Measurements from ENCODE around the gene CDK3.

CDK3 gene

DNA sequence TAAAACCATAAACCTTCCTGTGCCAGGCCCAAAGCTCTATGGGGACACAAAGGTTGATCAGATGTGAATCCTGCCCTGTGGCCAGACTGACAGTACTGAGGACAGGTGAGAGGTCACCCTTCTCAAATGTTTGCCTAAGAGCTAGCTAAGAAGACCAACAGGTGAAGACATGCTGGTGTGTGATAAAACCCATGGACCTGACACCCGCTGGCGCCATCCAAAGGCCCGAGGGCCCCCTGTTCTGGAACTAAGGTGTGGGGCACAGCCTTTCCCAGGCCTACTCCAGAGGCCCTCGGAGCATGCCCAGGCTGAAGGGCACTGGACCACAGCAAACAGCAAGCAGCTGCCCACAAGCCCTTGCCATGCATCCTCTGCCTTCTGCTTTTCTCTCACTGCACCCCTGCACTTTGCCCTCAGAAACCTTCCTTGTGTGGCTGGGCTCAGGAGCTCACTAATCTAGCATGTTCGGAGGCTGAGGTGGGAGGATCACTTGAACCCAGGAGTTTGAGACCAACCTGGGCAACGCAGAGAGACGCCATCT is 5.2 kb upstream of the CDK3 start:
- H4K20me1 ChIP-seq (ENCODE audit: insufficient read depth, low read length) = no peaks in the 10 kb centered on the region
- H3K79me2 ChIP-seq (ENCODE audit: insufficient read depth, low read length) = no peaks in the 10 kb centered on the region
- H3K9ac ChIP-seq (ENCODE audit: low read length) = no peak overlapping the region
- TF ChIP-seq, protein P1, sequence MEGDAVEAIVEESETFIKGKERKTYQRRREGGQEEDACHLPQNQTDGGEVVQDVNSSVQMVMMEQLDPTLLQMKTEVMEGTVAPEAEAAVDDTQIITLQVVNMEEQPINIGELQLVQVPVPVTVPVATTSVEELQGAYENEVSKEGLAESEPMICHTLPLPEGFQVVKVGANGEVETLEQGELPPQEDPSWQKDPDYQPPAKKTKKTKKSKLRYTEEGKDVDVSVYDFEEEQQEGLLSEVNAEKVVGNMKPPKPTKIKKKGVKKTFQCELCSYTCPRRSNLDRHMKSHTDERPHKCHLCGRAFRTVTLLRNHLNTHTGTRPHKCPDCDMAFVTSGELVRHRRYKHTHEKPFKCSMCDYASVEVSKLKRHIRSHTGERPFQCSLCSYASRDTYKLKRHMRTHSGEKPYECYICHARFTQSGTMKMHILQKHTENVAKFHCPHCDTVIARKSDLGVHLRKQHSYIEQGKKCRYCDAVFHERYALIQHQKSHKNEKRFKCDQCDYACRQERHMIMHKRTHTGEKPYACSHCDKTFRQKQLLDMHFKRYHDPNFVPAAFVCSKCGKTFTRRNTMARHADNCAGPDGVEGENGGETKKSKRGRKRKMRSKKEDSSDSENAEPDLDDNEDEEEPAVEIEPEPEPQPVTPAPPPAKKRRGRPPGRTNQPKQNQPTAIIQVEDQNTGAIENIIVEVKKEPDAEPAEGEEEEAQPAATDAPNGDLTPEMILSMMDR (IDR thresholded peaks at IDR 0.05; ENCODE audit: low read length) = no peak
- no peak for TF ChIP-seq EZH2 (IDR thresholded peaks at IDR 0.05; ENCODE audit: borderline replicate concordance, low read length)
- no peaks in the 10 kb centered on the region for H3K9me2 ChIP-seq (ENCODE audit: low read depth, low read length)
- H3K27ac ChIP-seq (ENCODE audit: low read depth, low read length, poor library complexity, severe bottlenecking) = no peak overlapping the region
- H3K27me3 ChIP-seq (ENCODE audit: insufficient read depth, low read length) = no peaks in the 10 kb centered on the region
- peaks cover 7% of the 10 kb centered on the region; the same call in 1 of the 2 replicates for H3K36me3 ChIP-seq (ENCODE audit: insufficient read depth, low read length)
- no peaks in the 10 kb centered on the region for H3K9me3 ChIP-seq (ENCODE audit: low read length)
- peaks cover 18% of the 10 kb centered on the region for H3K4me1 ChIP-seq (ENCODE audit: insufficient read depth, low read length, severe bottlenecking)
- H3K4me3 ChIP-seq (ENCODE audit: low read depth, low read length, poor library complexity, severe bottlenecking) = no peak overlapping the region
- H3K4me2 ChIP-seq (ENCODE audit: low read length) = no peak overlapping the region
- H2AFZ ChIP-seq (ENCODE audit: low read length) = no peak overlapping the region
- no peaks in the 10 kb centered on the region for H3F3A ChIP-seq (ENCODE audit: insufficient read depth, low read length)

DNA sequence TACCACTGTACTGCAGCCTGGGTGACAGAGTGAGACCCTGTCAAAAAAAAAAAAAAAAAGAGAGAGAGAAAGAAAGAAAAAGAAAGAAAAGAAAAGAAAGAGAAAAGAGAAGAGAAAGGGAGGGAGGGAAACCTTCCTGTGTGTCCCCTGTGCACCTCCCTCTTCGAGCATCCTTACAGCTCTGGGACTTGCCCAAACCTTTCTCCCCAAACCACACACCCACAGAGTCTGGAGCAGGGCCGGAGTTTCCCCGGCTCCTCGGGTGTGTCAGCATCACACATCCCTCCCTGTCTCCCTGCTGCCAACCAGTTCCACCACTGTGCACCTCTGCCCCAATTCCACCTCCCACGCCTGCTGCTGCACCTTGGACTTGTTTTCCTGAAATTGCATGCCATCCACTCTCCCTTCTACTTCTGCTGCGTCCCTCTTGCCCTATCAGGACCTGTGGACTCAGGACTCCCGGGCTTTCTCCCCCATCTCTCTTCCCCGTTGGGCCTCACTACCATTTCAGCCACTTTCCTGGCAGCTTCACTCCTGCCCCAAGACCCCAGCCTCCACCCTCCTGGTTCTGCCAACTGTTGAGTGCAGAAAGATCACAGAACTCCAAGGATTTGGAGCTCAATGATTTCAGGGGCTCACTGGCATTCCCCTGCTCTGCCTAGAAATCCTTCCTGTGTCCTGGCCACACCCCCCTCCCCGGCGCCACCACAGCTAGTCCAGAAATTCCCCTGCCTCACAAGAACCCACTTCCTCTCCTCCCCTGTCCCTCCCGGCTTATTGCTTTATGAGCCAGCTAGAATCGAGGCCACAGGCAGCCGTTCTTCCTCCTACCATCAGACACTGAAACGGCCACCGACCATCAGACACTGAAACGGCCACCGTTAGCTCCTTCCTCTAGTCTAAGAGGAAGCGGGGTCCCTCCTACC is 3.7 kb upstream of the CDK3 start:
- Histone ChIP-seq H3K79me2 (ENCODE audit: insufficient read depth, low read length) (no peaks in the 10 kb centered on the region), H2AFZ (ENCODE audit: low read length) (no peak overlapping the region), H3K4me1 (ENCODE audit: insufficient read depth, low read length, severe bottlenecking) (peaks cover 14% of the 10 kb centered on the region), H3K36me3 (ENCODE audit: insufficient read depth, low read length) (0 out of 2 replicates have a peak, but pooled peaks cover under 1% of the 10 kb centered on the region), H3K9ac (ENCODE audit: low read length) (no peak overlapping the region), H3K27ac (ENCODE audit: low read depth, low read length, poor library complexity, severe bottlenecking) (no peak overlapping the region), H3K9me2 (ENCODE audit: low read depth, low read length) (no peaks in the 10 kb centered on the region), H3F3A (ENCODE audit: insufficient read depth, low read length) (no peaks in the 10 kb centered on the region), H3K4me2 (ENCODE audit: low read length) (no peak overlapping the region), H3K9me3 (ENCODE audit: low read length) (no peaks in the 10 kb centered on the region), H4K20me1 (ENCODE audit: insufficient read depth, low read length) (no peaks in the 10 kb centered on the region), H3K27me3 (ENCODE audit: insufficient read depth, low read length) (no peaks in the 10 kb centered on the region), H3K4me3 (ENCODE audit: low read depth, low read length, poor library complexity, severe bottlenecking) (no peak overlapping the region)
- TF ChIP-seq, protein P1 (IDR thresholded peaks at IDR 0.05; ENCODE audit: low read length) = no peak
- TF ChIP-seq EZH2 (IDR thresholded peaks at IDR 0.05; ENCODE audit: borderline replicate concordance, low read length) = no peak

DNA sequence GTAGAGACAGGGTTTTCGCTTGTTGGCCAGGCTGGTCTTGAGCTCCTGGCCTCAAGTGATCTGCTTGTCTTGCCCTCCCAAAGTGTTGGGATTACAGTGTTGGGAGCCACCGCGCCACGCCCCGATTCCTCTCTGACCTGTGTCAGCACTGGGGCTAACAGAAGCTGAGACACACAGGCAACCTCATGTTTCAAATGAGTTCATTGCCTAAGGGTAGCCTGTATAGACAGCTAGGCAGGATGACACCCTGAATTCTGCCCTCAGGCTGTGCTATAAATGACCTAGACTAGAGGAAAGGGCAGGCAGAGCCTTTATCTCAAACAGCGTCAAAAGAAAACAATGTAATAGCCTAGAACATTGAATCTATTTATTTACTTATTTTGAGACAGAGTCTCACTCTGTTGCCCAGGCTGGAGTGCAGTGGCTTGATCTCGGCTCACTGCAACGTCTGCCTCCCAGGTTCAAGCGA is 2.3 kb upstream of the CDK3 start:
- Histone ChIP-seq H3K9me2 (ENCODE audit: low read depth, low read length) (no peaks in the 10 kb centered on the region), H3K27me3 (ENCODE audit: insufficient read depth, low read length) (no peaks in the 10 kb centered on the region), H2AFZ (ENCODE audit: low read length) (no peak overlapping the region), H3K9ac (ENCODE audit: low read length) (no peak overlapping the region), H3K9me3 (ENCODE audit: low read length) (no peaks in the 10 kb centered on the region), H3K4me2 (ENCODE audit: low read length) (no peak overlapping the region), H3K27ac (ENCODE audit: low read depth, low read length, poor library complexity, severe bottlenecking) (no peak overlapping the region), H3F3A (ENCODE audit: insufficient read depth, low read length) (no peaks in the 10 kb centered on the region), H3K79me2 (ENCODE audit: insufficient read depth, low read length) (no peaks in the 10 kb centered on the region), H3K4me1 (ENCODE audit: insufficient read depth, low read length, severe bottlenecking) (peaks cover 10% of the 10 kb centered on the region), H3K36me3 (ENCODE audit: insufficient read depth, low read length) (no peaks in the 10 kb centered on the region), H4K20me1 (ENCODE audit: insufficient read depth, low read length) (no peaks in the 10 kb centered on the region), H3K4me3 (ENCODE audit: low read depth, low read length, poor library complexity, severe bottlenecking) (no peak overlapping the region)
- no peak for TF ChIP-seq EZH2 (IDR thresholded peaks at IDR 0.05; ENCODE audit: borderline replicate concordance, low read length)
